Activated naive CD4-positive, alpha-beta T cell treated with anti-CD3 and anti-CD28 coated beads, Interleukin-2, amount 10 ng/mL, durations not matched to agents 7 days and 5 days (primary cell): ENCODE measurements around the gene C19orf38.

Source experiments
- CTCF ChIA-PET: fragments of 350-600 bp; sonication (Branson Sonifier 250); formaldehyde crosslinking; loops from one replicate; lab custom pipeline; 2021; ENCODE audit warnings: antibody characterized with exemption; lab: Charles Lee
- DNase-seq: peaks from one replicate; pipeline ENCODE4 v3.0.0-alpha.2; 2020
- H3K27ac Mint-ChIP-seq: one replicate; pipeline ENCODE4 v1.8.0; 2021; ENCODE audit warnings: mild to moderate bottlenecking, moderate library complexity, mixed read lengths
- H3K27me3 Mint-ChIP-seq: one replicate; pipeline ENCODE4 v1.8.0; 2021; ENCODE audit warnings: mild to moderate bottlenecking, mixed read lengths
- H3K36me3 Mint-ChIP-seq: one replicate; pipeline ENCODE4 v1.8.0; 2021; ENCODE audit warnings: mixed read lengths
- H3K4me1 Mint-ChIP-seq: one replicate; pipeline ENCODE4 v1.8.0; 2021; ENCODE audit warnings: mixed read lengths
- H3K4me3 Mint-ChIP-seq: one replicate; pipeline ENCODE4 v1.8.0; 2021; ENCODE audit warnings: mild to moderate bottlenecking, moderate library complexity, mixed read lengths
- H3K9me3 Mint-ChIP-seq: one replicate; pipeline ENCODE4 v1.8.0; 2021; ENCODE audit warnings: mixed read lengths

The C19orf38 gene

GRCh38 chr19:10848230-10848856 lies at the start of gene C19orf38:
TSS of gene C19orf38 (plus strand) at chr19:10848415. CDS start at chr19:10848509, 94 bp downstream.
- peak within 1 kb of the TSS; percentile 60 for H3K4me3 Mint-ChIP-seq
- H3K27ac Mint-ChIP-seq = peak within 1 kb of the TSS; percentile 37
- H3K9me3 Mint-ChIP-seq = peaks cover 5% of the 10 kb centered on the region
- H3K36me3 Mint-ChIP-seq = peaks cover 5% of the 10 kb centered on the region
- DNase-seq = no peak
- peaks cover 14% of the 10 kb centered on the region for H3K4me1 Mint-ChIP-seq
- CTCF ChIA-PET = interaction anchor here (1.0 to 2.6 kb wide), 3 partner anchors 10 to 16 kb away, joined by 3 to 11 read pairs (median 9); no protein-coding TSS in a partner anchor
- peaks cover 5% of the 10 kb centered on the region for H3K27me3 Mint-ChIP-seq

GRCh38 chr19:10800488-10800887 lies 47.7 kb upstream of the C19orf38 start:
- H3K4me3 Mint-ChIP-seq = no peak overlapping the region

GRCh38 chr19:10802479-10802878 lies 45.7 kb upstream of the C19orf38 start:
- CTCF ChIA-PET = no interaction called here
- Mint-ChIP-seq H3K27me3 (no peaks in the 10 kb centered on the region), H3K36me3 (peaks cover 44% of the 10 kb centered on the region)

More at GRCh38 chr19:10800488-10800887, 47.7 kb upstream of the C19orf38 start:
- H3K4me1 Mint-ChIP-seq = peaks cover 32% of the 10 kb centered on the region
- CTCF ChIA-PET = no interaction called here
- H3K27ac Mint-ChIP-seq = no peak overlapping the region
- no peaks in the 10 kb centered on the region for H3K27me3 Mint-ChIP-seq
- peaks cover 47% of the 10 kb centered on the region for H3K36me3 Mint-ChIP-seq
- no peak for DNase-seq
- no peaks in the 10 kb centered on the region for H3K9me3 Mint-ChIP-seq

GRCh38 chr19:10803252-10803651 lies 45.0 kb upstream of the C19orf38 start:
- Mint-ChIP-seq H3K4me1 (peaks cover 15% of the 10 kb centered on the region), H3K4me3 (no peak overlapping the region), H3K9me3 (no peaks in the 10 kb centered on the region), H3K36me3 (peaks cover 41% of the 10 kb centered on the region), H3K27ac (peak overlapping the region; percentile 64), H3K27me3 (no peaks in the 10 kb centered on the region)
- CTCF ChIA-PET = no interaction called here
- DNase-seq = no peak

More at GRCh38 chr19:10802479-10802878, 45.7 kb upstream of the C19orf38 start:
- DNase-seq = no peak
- H3K27ac Mint-ChIP-seq = no peak overlapping the region
- H3K4me3 Mint-ChIP-seq = no peak overlapping the region
- no peaks in the 10 kb centered on the region for H3K9me3 Mint-ChIP-seq
- H3K4me1 Mint-ChIP-seq = peaks cover 18% of the 10 kb centered on the region

GRCh38 chr19:10805065-10805757 lies 43.0 kb upstream of the C19orf38 start:
- H3K27ac Mint-ChIP-seq = peak overlapping the region; percentile 62
- H3K4me3 Mint-ChIP-seq = no peak overlapping the region
- no peaks in the 10 kb centered on the region for H3K9me3 Mint-ChIP-seq
- DNase-seq = no peak
- peaks cover 45% of the 10 kb centered on the region for H3K36me3 Mint-ChIP-seq
- H3K27me3 Mint-ChIP-seq = no peaks in the 10 kb centered on the region
- H3K4me1 Mint-ChIP-seq = peaks cover 21% of the 10 kb centered on the region
- CTCF ChIA-PET = interaction anchor here (1.5 kb wide), 1 partner anchor 53 kb away, joined by 3 read pairs; no protein-coding TSS in a partner anchor

GRCh38 chr19:10805758-10806247 lies 42.4 kb upstream of the C19orf38 start:
- Mint-ChIP-seq H3K4me1 (peaks cover 22% of the 10 kb centered on the region), H3K27me3 (no peaks in the 10 kb centered on the region), H3K27ac (peak overlapping the region; percentile 42), H3K4me3 (no peak overlapping the region), H3K9me3 (no peaks in the 10 kb centered on the region), H3K36me3 (peaks cover 40% of the 10 kb centered on the region)
- CTCF ChIA-PET = interaction anchor here (1.5 kb wide), 1 partner anchor 53 kb away, joined by 3 read pairs; no protein-coding TSS in a partner anchor
- DNase-seq = no peak

GRCh38 chr19:10808937-10809649 lies 39.1 kb upstream of the C19orf38 start:
- CTCF ChIA-PET = interaction anchor here (1.0 to 2.2 kb wide), 2 partner anchors 12 to 92 kb away, joined by 5 read pairs; partner anchors contain the start of gene DNM2
- Mint-ChIP-seq H3K27ac (peak overlapping the region; percentile 64), H3K4me1 (peaks cover 25% of the 10 kb centered on the region), H3K4me3 (no peak overlapping the region), H3K36me3 (peaks cover 29% of the 10 kb centered on the region), H3K27me3 (no peaks in the 10 kb centered on the region), H3K9me3 (no peaks in the 10 kb centered on the region)
- peak; percentile 59 for DNase-seq

- Mint-ChIP-seq H3K4me3 (no peak overlapping the region), H3K9me3 (no peaks in the 10 kb centered on the region), H3K27me3 (no peaks in the 10 kb centered on the region), H3K36me3 (peaks cover 30% of the 10 kb centered on the region), H3K4me1 (peaks cover 25% of the 10 kb centered on the region), H3K27ac (peak overlapping the region; percentile 68)
- CTCF ChIA-PET = interaction anchor here (1.0 to 2.2 kb wide), 2 partner anchors 11 to 92 kb away, joined by 5 read pairs; partner anchors contain the start of gene DNM2
- DNase-seq = no peak
Measured at GRCh38 chr19:10809651-10810285, 38.4 kb upstream of the C19orf38 start.

GRCh38 chr19:10811391-10812111 lies 36.7 kb upstream of the C19orf38 start:
- no peak overlapping the region for H3K4me3 Mint-ChIP-seq
- peaks cover 25% of the 10 kb centered on the region for H3K4me1 Mint-ChIP-seq
- no peaks in the 10 kb centered on the region for H3K27me3 Mint-ChIP-seq
- H3K9me3 Mint-ChIP-seq = no peaks in the 10 kb centered on the region
- CTCF ChIA-PET = no interaction called here
- H3K27ac Mint-ChIP-seq = no peak overlapping the region
- H3K36me3 Mint-ChIP-seq = peaks cover 25% of the 10 kb centered on the region
- no peak for DNase-seq

GRCh38 chr19:10812196-10812595 lies 36.0 kb upstream of the C19orf38 start:
- Mint-ChIP-seq H3K36me3 (peaks cover 25% of the 10 kb centered on the region), H3K27me3 (no peaks in the 10 kb centered on the region), H3K27ac (no peak overlapping the region), H3K4me1 (peaks cover 25% of the 10 kb centered on the region), H3K9me3 (no peaks in the 10 kb centered on the region), H3K4me3 (no peak overlapping the region)
- CTCF ChIA-PET = interaction anchor here (1.0 kb wide), 1 partner anchor 97 kb away, joined by 3 read pairs; no protein-coding TSS in a partner anchor
- no peak for DNase-seq

GRCh38 chr19:10812902-10813404 lies 35.3 kb upstream of the C19orf38 start:
- DNase-seq = no peak
- no peak overlapping the region for H3K27ac Mint-ChIP-seq
- H3K4me1 Mint-ChIP-seq = peaks cover 24% of the 10 kb centered on the region
- H3K9me3 Mint-ChIP-seq = no peaks in the 10 kb centered on the region
- H3K27me3 Mint-ChIP-seq = no peaks in the 10 kb centered on the region
- no peak overlapping the region for H3K4me3 Mint-ChIP-seq
- peaks cover 25% of the 10 kb centered on the region for H3K36me3 Mint-ChIP-seq
- CTCF ChIA-PET = interaction anchor here (0.9 to 1.0 kb wide), 2 partner anchors 96 to 98 kb away, joined by 3 to 4 read pairs; no protein-coding TSS in a partner anchor

- no peaks in the 10 kb centered on the region for H3K9me3 Mint-ChIP-seq
- H3K27ac Mint-ChIP-seq = peak overlapping the region; percentile 76
Measured at GRCh38 chr19:10815007-10815536, 33.1 kb upstream of the C19orf38 start.

More at GRCh38 chr19:10815007-10815536, 33.1 kb upstream of the C19orf38 start:
- H3K27me3 Mint-ChIP-seq = no peaks in the 10 kb centered on the region
- CTCF ChIA-PET = interaction anchor here (1.5 kb wide), 1 partner anchor 14 kb away, joined by 3 read pairs; no protein-coding TSS in a partner anchor
- DNase-seq = no peak
- H3K4me3 Mint-ChIP-seq = no peak overlapping the region
- H3K4me1 Mint-ChIP-seq = peaks cover 6% of the 10 kb centered on the region
- H3K36me3 Mint-ChIP-seq = peaks cover 20% of the 10 kb centered on the region
